GM19463 (cell line): ENCODE results near the gene MYZAP.
A peak's percentile ranks its signal among the peaks of the same experiment; 100 is the strongest.

ENCODE experiments used
- ATAC-seq: cut with Tn5 transposase; IDR thresholded peaks from one replicate; pipeline ENCODE4 v1.9.1; 2021; ENCODE audit warnings: mild to moderate bottlenecking, moderate library complexity; ENCODE audit not compliant: unreplicated experiment

MYZAP gene

GRCh38 chr15:57591822-57592367 lies at the start of gene MYZAP:
TSS of gene MYZAP (plus strand) at chr15:57591904. CDS start at chr15:57592035, 131 bp downstream.
- ATAC-seq: no peak

GRCh38 chr15:57542505-57542817 lies 49.2 kb upstream of the MYZAP start:
- ATAC-seq: no peak

- no peak for ATAC-seq
Observed at GRCh38 chr15:57544848-57545480, 46.7 kb upstream of the MYZAP start.

GRCh38 chr15:57545995-57546394 lies 45.7 kb upstream of the MYZAP start:
- ATAC-seq: no peak

- ATAC-seq: no peak
Observed at GRCh38 chr15:57547243-57547755, 44.4 kb upstream of the MYZAP start.

GRCh38 chr15:57548351-57548750 lies 43.4 kb upstream of the MYZAP start:
- ATAC-seq: no peak

GRCh38 chr15:57548835-57549234 lies 42.9 kb upstream of the MYZAP start:
- no peak for ATAC-seq

- ATAC-seq: no peak
Observed at GRCh38 chr15:57549935-57550334, 41.8 kb upstream of the MYZAP start.

GRCh38 chr15:57550640-57551039 lies 41.1 kb upstream of the MYZAP start:
- no peak for ATAC-seq

GRCh38 chr15:57551715-57552677 lies 39.7 kb upstream of the MYZAP start:
- no peak for ATAC-seq

GRCh38 chr15:57552678-57553334 lies 38.9 kb upstream of the MYZAP start:
- ATAC-seq: no peak

GRCh38 chr15:57553526-57553925 lies 38.2 kb upstream of the MYZAP start:
- no peak for ATAC-seq

GRCh38 chr15:57554063-57554811 lies 37.5 kb upstream of the MYZAP start:
- no peak for ATAC-seq

GRCh38 chr15:57554812-57555179 lies 36.9 kb upstream of the MYZAP start:
- ATAC-seq: no peak

GRCh38 chr15:57555270-57555669 lies 36.4 kb upstream of the MYZAP start:
- no peak for ATAC-seq

- ATAC-seq: no peak
Observed at GRCh38 chr15:57556040-57556439, 35.7 kb upstream of the MYZAP start.

- no peak for ATAC-seq
Observed at GRCh38 chr15:57557267-57557666, 34.4 kb upstream of the MYZAP start.

- no peak for ATAC-seq
Observed at GRCh38 chr15:57557810-57558209, 33.9 kb upstream of the MYZAP start.

- ATAC-seq: peak; percentile 45
Observed at GRCh38 chr15:57559875-57560274, 31.8 kb upstream of the MYZAP start.

- ATAC-seq: peak; percentile 80
Observed at GRCh38 chr15:57561041-57561711, 30.5 kb upstream of the MYZAP start.
